ENCODE measurements around the gene NOTCH1.

GRCh38 chr9:136508729-136509500, 36.9 kb downstream of the NOTCH1 start:
- TF ChIP-seq YY1 (IDR thresholded peaks at IDR 0.05; ENCODE audit: low read depth, low read length) (no peak), KDM1A (IDR thresholded peaks at IDR 0.05; ENCODE audit: borderline replicate concordance, low read length) (no peak), SIN3A (conservative IDR thresholded peaks at IDR 0.05 in 1 of 2, IDR thresholded peaks at IDR 0.05 in 1 of 2; ENCODE audit: low read depth in 1 of 2, low read length in 2 of 2) (no peak), POU5F1 (IDR thresholded peaks at IDR 0.05; ENCODE audit: low read depth, low read length) (no peak), EZH2 (IDR thresholded peaks at IDR 0.05; ENCODE audit: low read depth, low read length, severe bottlenecking) (no peak), EGR1 (IDR thresholded peaks at IDR 0.05; ENCODE audit: borderline replicate concordance, low read depth, low read length) (no peak), CREB1 (IDR thresholded peaks at IDR 0.05) (no peak), CTCF (IDR thresholded peaks at IDR 0.05; ENCODE audit: control extremely low read depth in 1 of 3, insufficient read depth in 1 of 3, low read depth in 1 of 3, low read length in 3 of 3) (no peak), CHD2 (IDR thresholded peaks at IDR 0.05; ENCODE audit: low read length) (no peak), JUN (IDR thresholded peaks at IDR 0.05; ENCODE audit: low read depth, low read length) (no peak), MAX (IDR thresholded peaks at IDR 0.05) (no peak), EP300 (IDR thresholded peaks at IDR 0.05; ENCODE audit: borderline replicate concordance in 1 of 2, low read depth in 2 of 2, low read length in 2 of 2) (no peak)
